ENCODE results near the gene ARAP2.

ARAP2 gene

GRCh38 chr4:36152735-36153134 lies 91.6 kb downstream of the ARAP2 start:
- WGBS, 2 experiments (ENCODE audit: insufficient coverage in 2 of 2), result 82 to 83% methylated on average over 1 of the region's 1 CpG
- Histone ChIP-seq H3K27ac (ENCODE audit: low read depth, low read length, severe bottlenecking) (no peak overlapping the region), H3K4me3 (ENCODE audit: extremely low read depth, insufficient read depth, low read length, poor library complexity, severe bottlenecking) (no peak overlapping the region), H3K9me3 (ENCODE audit: control insufficient read depth, low read length) (no peaks in the 10 kb centered on the region), H3K36me3 (ENCODE audit: control insufficient read depth, insufficient read depth, low read length) (no peaks in the 10 kb centered on the region), H3K4me1 (ENCODE audit: control insufficient read depth, insufficient read depth, low read length, poor library complexity, severe bottlenecking) (no peaks in the 10 kb centered on the region)

GRCh38 chr4:36142504-36142903 lies 101.8 kb downstream of the ARAP2 start:
- no peaks in the 10 kb centered on the region for H3K9me3 ChIP-seq (ENCODE audit: control insufficient read depth, low read length)
- 92 to 100% methylated on average over 1 of the region's 1 CpG for WGBS, 2 experiments (ENCODE audit: insufficient coverage in 2 of 2)
- no peaks in the 10 kb centered on the region for H3K4me1 ChIP-seq (ENCODE audit: control insufficient read depth, insufficient read depth, low read length, poor library complexity, severe bottlenecking)
- no peaks in the 10 kb centered on the region for H3K36me3 ChIP-seq (ENCODE audit: control insufficient read depth, insufficient read depth, low read length)
- H3K4me3 ChIP-seq (ENCODE audit: extremely low read depth, insufficient read depth, low read length, poor library complexity, severe bottlenecking), result no peak overlapping the region
- H3K27ac ChIP-seq (ENCODE audit: low read depth, low read length, severe bottlenecking), result no peak overlapping the region

GRCh38 chr4:36141186-36141585 lies 103.1 kb downstream of the ARAP2 start:
- no peaks in the 10 kb centered on the region for H3K4me1 ChIP-seq (ENCODE audit: control insufficient read depth, insufficient read depth, low read length, poor library complexity, severe bottlenecking)
- no peaks in the 10 kb centered on the region for H3K36me3 ChIP-seq (ENCODE audit: control insufficient read depth, insufficient read depth, low read length)
- no peak overlapping the region for H3K4me3 ChIP-seq (ENCODE audit: extremely low read depth, insufficient read depth, low read length, poor library complexity, severe bottlenecking)
- WGBS, 2 experiments (ENCODE audit: insufficient coverage in 2 of 2), result no CpG with 5 or more reads among the region's 1 CpG
- H3K27ac ChIP-seq (ENCODE audit: low read depth, low read length, severe bottlenecking), result no peak overlapping the region
- no peaks in the 10 kb centered on the region for H3K9me3 ChIP-seq (ENCODE audit: control insufficient read depth, low read length)

- Histone ChIP-seq H3K36me3 (ENCODE audit: control insufficient read depth, insufficient read depth, low read length) (no peaks in the 10 kb centered on the region), H3K4me3 (ENCODE audit: extremely low read depth, insufficient read depth, low read length, poor library complexity, severe bottlenecking) (no peak overlapping the region), H3K9me3 (ENCODE audit: control insufficient read depth, low read length) (no peaks in the 10 kb centered on the region), H3K27ac (ENCODE audit: low read depth, low read length, severe bottlenecking) (no peak overlapping the region), H3K4me1 (ENCODE audit: control insufficient read depth, insufficient read depth, low read length, poor library complexity, severe bottlenecking) (no peaks in the 10 kb centered on the region)
Measured at GRCh38 chr4:36140421-36140820, 103.9 kb downstream of the ARAP2 start.

GRCh38 chr4:36138220-36138619 lies 106.1 kb downstream of the ARAP2 start:
- Histone ChIP-seq H3K4me3 (ENCODE audit: extremely low read depth, insufficient read depth, low read length, poor library complexity, severe bottlenecking) (no peak overlapping the region), H3K36me3 (ENCODE audit: control insufficient read depth, insufficient read depth, low read length) (no peaks in the 10 kb centered on the region), H3K27ac (ENCODE audit: low read depth, low read length, severe bottlenecking) (no peak overlapping the region), H3K9me3 (ENCODE audit: control insufficient read depth, low read length) (no peaks in the 10 kb centered on the region), H3K4me1 (ENCODE audit: control insufficient read depth, insufficient read depth, low read length, poor library complexity, severe bottlenecking) (no peaks in the 10 kb centered on the region)

GRCh38 chr4:36137336-36137735 lies 107.0 kb downstream of the ARAP2 start:
- WGBS, 2 experiments (ENCODE audit: insufficient coverage in 2 of 2), result 92 to 93% methylated on average over 2 to 3 of the region's 4 CpGs
- Histone ChIP-seq H3K36me3 (ENCODE audit: control insufficient read depth, insufficient read depth, low read length) (no peaks in the 10 kb centered on the region), H3K4me1 (ENCODE audit: control insufficient read depth, insufficient read depth, low read length, poor library complexity, severe bottlenecking) (no peaks in the 10 kb centered on the region), H3K27ac (ENCODE audit: low read depth, low read length, severe bottlenecking) (no peak overlapping the region), H3K4me3 (ENCODE audit: extremely low read depth, insufficient read depth, low read length, poor library complexity, severe bottlenecking) (no peak overlapping the region), H3K9me3 (ENCODE audit: control insufficient read depth, low read length) (no peaks in the 10 kb centered on the region)

- no CpG with 5 or more reads among the region's 3 CpGs for WGBS, 2 experiments (ENCODE audit: insufficient coverage in 2 of 2)
- H3K9me3 ChIP-seq (ENCODE audit: control insufficient read depth, low read length), result no peaks in the 10 kb centered on the region
- no peaks in the 10 kb centered on the region for H3K4me1 ChIP-seq (ENCODE audit: control insufficient read depth, insufficient read depth, low read length, poor library complexity, severe bottlenecking)
- H3K36me3 ChIP-seq (ENCODE audit: control insufficient read depth, insufficient read depth, low read length), result no peaks in the 10 kb centered on the region
- H3K4me3 ChIP-seq (ENCODE audit: extremely low read depth, insufficient read depth, low read length, poor library complexity, severe bottlenecking), result no peak overlapping the region
- no peak overlapping the region for H3K27ac ChIP-seq (ENCODE audit: low read depth, low read length, severe bottlenecking)
Measured at GRCh38 chr4:36133658-36134057, 110.7 kb downstream of the ARAP2 start.

- Histone ChIP-seq H3K36me3 (ENCODE audit: control insufficient read depth, insufficient read depth, low read length) (no peaks in the 10 kb centered on the region), H3K27ac (ENCODE audit: low read depth, low read length, severe bottlenecking) (no peak overlapping the region), H3K4me1 (ENCODE audit: control insufficient read depth, insufficient read depth, low read length, poor library complexity, severe bottlenecking) (no peaks in the 10 kb centered on the region), H3K4me3 (ENCODE audit: extremely low read depth, insufficient read depth, low read length, poor library complexity, severe bottlenecking) (no peak overlapping the region), H3K9me3 (ENCODE audit: control insufficient read depth, low read length) (no peaks in the 10 kb centered on the region)
- 100% methylated on average over 1 of the region's 2 CpGs; no CpG with 5 or more reads in 1 of the 2 experiments for WGBS, 2 experiments (ENCODE audit: insufficient coverage in 2 of 2)
Measured at GRCh38 chr4:36133086-36133485, 111.2 kb downstream of the ARAP2 start.

GRCh38 chr4:36130641-36131040 lies 113.7 kb downstream of the ARAP2 start:
- no peak overlapping the region for H3K27ac ChIP-seq (ENCODE audit: low read depth, low read length, severe bottlenecking)
- no peak overlapping the region for H3K4me3 ChIP-seq (ENCODE audit: extremely low read depth, insufficient read depth, low read length, poor library complexity, severe bottlenecking)
- 100% methylated on average over 1 of the region's 3 CpGs; no CpG with 5 or more reads in 1 of the 2 experiments for WGBS, 2 experiments (ENCODE audit: insufficient coverage in 2 of 2)
- no peaks in the 10 kb centered on the region for H3K9me3 ChIP-seq (ENCODE audit: control insufficient read depth, low read length)
- no peaks in the 10 kb centered on the region for H3K4me1 ChIP-seq (ENCODE audit: control insufficient read depth, insufficient read depth, low read length, poor library complexity, severe bottlenecking)
- no peaks in the 10 kb centered on the region for H3K36me3 ChIP-seq (ENCODE audit: control insufficient read depth, insufficient read depth, low read length)

- H3K4me3 ChIP-seq (ENCODE audit: extremely low read depth, insufficient read depth, low read length, poor library complexity, severe bottlenecking), result no peak overlapping the region
- no peaks in the 10 kb centered on the region for H3K4me1 ChIP-seq (ENCODE audit: control insufficient read depth, insufficient read depth, low read length, poor library complexity, severe bottlenecking)
- no peak overlapping the region for H3K27ac ChIP-seq (ENCODE audit: low read depth, low read length, severe bottlenecking)
- H3K9me3 ChIP-seq (ENCODE audit: control insufficient read depth, low read length), result no peaks in the 10 kb centered on the region
- no CpG with 5 or more reads among the region's 2 CpGs for WGBS, 2 experiments (ENCODE audit: insufficient coverage in 2 of 2)
- H3K36me3 ChIP-seq (ENCODE audit: control insufficient read depth, insufficient read depth, low read length), result no peaks in the 10 kb centered on the region
Measured at GRCh38 chr4:36128689-36129088, 115.6 kb downstream of the ARAP2 start.

GRCh38 chr4:36123906-36124305 lies 120.4 kb downstream of the ARAP2 start:
- WGBS, 2 experiments (ENCODE audit: insufficient coverage in 2 of 2), result no CpG with 5 or more reads among the region's 1 CpG
- Histone ChIP-seq H3K36me3 (ENCODE audit: control insufficient read depth, insufficient read depth, low read length) (no peaks in the 10 kb centered on the region), H3K9me3 (ENCODE audit: control insufficient read depth, low read length) (no peaks in the 10 kb centered on the region), H3K27ac (ENCODE audit: low read depth, low read length, severe bottlenecking) (no peak overlapping the region), H3K4me3 (ENCODE audit: extremely low read depth, insufficient read depth, low read length, poor library complexity, severe bottlenecking) (no peak overlapping the region), H3K4me1 (ENCODE audit: control insufficient read depth, insufficient read depth, low read length, poor library complexity, severe bottlenecking) (no peaks in the 10 kb centered on the region)

GRCh38 chr4:36115312-36115711 lies 129.0 kb downstream of the ARAP2 start:
- Histone ChIP-seq H3K4me3 (ENCODE audit: extremely low read depth, insufficient read depth, low read length, poor library complexity, severe bottlenecking) (no peak overlapping the region), H3K27ac (ENCODE audit: low read depth, low read length, severe bottlenecking) (no peak overlapping the region), H3K36me3 (ENCODE audit: control insufficient read depth, insufficient read depth, low read length) (no peaks in the 10 kb centered on the region), H3K9me3 (ENCODE audit: control insufficient read depth, low read length) (no peaks in the 10 kb centered on the region), H3K4me1 (ENCODE audit: control insufficient read depth, insufficient read depth, low read length, poor library complexity, severe bottlenecking) (no peaks in the 10 kb centered on the region)
- WGBS, 2 experiments (ENCODE audit: insufficient coverage in 2 of 2), result 100% methylated on average over 2 of the region's 3 CpGs; no CpG with 5 or more reads in 1 of the 2 experiments
